ENCODE data around the gene SYNE2. TPM values are rescaled to one million over a fixed set of nuclear protein-coding genes. Genes with fewer than 3 reads are reported as not detected.

Gene SYNE2
- total and polyA plus RNA-seq, 2 of the 8 experiments (the other 6 are each of a cell fraction or from before 2014, with no cell fraction given): 32.6 to 46.1 TPM

GRCh38 chr14:63938198-63939005 lies 85.6 kb downstream of the SYNE2 start (continued):
- TF ChIP-seq CHD7 (IDR thresholded peaks at IDR 0.05; ENCODE audit: insufficient replicate concordance, low read length): no peak
- no peak for TF ChIP-seq RFX5 (IDR thresholded peaks at IDR 0.05; ENCODE audit: borderline replicate concordance, low read depth, low read length)
- no peak for TF ChIP-seq RNF2 (IDR thresholded peaks at IDR 0.05; ENCODE audit: borderline replicate concordance, low read depth, low read length, missing control alignments, poor library complexity, severe bottlenecking)
- no peak for TF ChIP-seq CHD2 (IDR thresholded peaks at IDR 0.05; ENCODE audit: low read length)
- no peak for TF ChIP-seq YY1 (IDR thresholded peaks at IDR 0.05; ENCODE audit: low read depth, low read length)
- no peak for TF ChIP-seq ASH2L (IDR thresholded peaks at IDR 0.05; ENCODE audit: low read length)
- TF ChIP-seq EGR1 (IDR thresholded peaks at IDR 0.05; ENCODE audit: borderline replicate concordance, low read depth, low read length): no peak
- TF ChIP-seq TEAD4 (IDR thresholded peaks at IDR 0.05; ENCODE audit: low read depth, low read length): no peak
- TF ChIP-seq SIX5 (IDR thresholded peaks at IDR 0.05; ENCODE audit: low read depth, low read length): no peak
- TF ChIP-seq ATF3 (IDR thresholded peaks at IDR 0.05; ENCODE audit: insufficient read depth, low read depth, low read length): no peak

All from H1 (cell line).